SK-N-MC (cell line): Measurements from ENCODE around the gene C17orf67.

Source experiments
- DNase-seq: peaks from one replicate; pipeline ENCODE4 v3.0.0-alpha.2; 2011; ENCODE audit warnings: low read depth, low spot score
- H3K27ac ChIP-seq: fragments of 200-600 bp; sonication (generic); 2 replicates; pipeline ENCODE4 v1.5.1; 2016; ENCODE audit warnings: mixed run types
- H3K36me3 ChIP-seq: fragments of 200-600 bp; sonication (generic); 2 replicates; pipeline ENCODE4 v1.6.1; 2017; ENCODE audit warnings: antibody characterized with exemption, low read length, mixed read lengths; ENCODE audit not compliant: insufficient read depth
- H3K4me3 ChIP-seq: fragments of 200-600 bp; sonication (generic); 2 replicates; pipeline ENCODE4 v1.5.1; 2016
- H3K9ac ChIP-seq: fragments of 200-600 bp; sonication (generic); 2 replicates; pipeline ENCODE4 v1.8.0; 2017; ENCODE audit warnings: mixed run types, mixed read lengths; ENCODE audit not compliant: insufficient read length
- H3K9me3 ChIP-seq: fragments of 200-600 bp; sonication (generic); 2 replicates; pipeline ENCODE4 v1.6.1; 2017; ENCODE audit warnings: low read depth, mild to moderate bottlenecking, antibody characterized with exemption, low read length, moderate library complexity, mixed read lengths
- EZH2 ChIP-seq: fragments of 200-600 bp; sonication (generic); IDR thresholded peaks from one replicate; pipeline ENCODE4 v1.6.1; 2017; ENCODE audit warnings: antibody characterized with exemption
- FOXP2 ChIP-seq: optimal IDR thresholded peaks from 2 replicates; pipeline ENCODE3; 2011; ENCODE audit warnings: mild to moderate bottlenecking, moderate library complexity; ENCODE audit not compliant: insufficient read depth; ENCODE audit errors: extremely low read length, control extremely low read depth
- POLR2AphosphoS5 ChIP-seq: IDR thresholded peaks from 2 replicates; pipeline ENCODE4 v1.6.1; 2012; ENCODE audit warnings: mild to moderate bottlenecking, low read depth, low read length, borderline replicate concordance

Gene C17orf67

GRCh38 chr17:56842577-56842976, 8.9 kb upstream of the C17orf67 start:
- H3K9me3 ChIP-seq, result no peaks in the 10 kb centered on the region
- no peak overlapping the region for H3K9ac ChIP-seq
- no peak overlapping the region for H3K27ac ChIP-seq
- TF ChIP-seq POLR2AphosphoS5, result no peak
- TF ChIP-seq FOXP2, result no peak
- TF ChIP-seq EZH2, result no peak
- no peak for DNase-seq
- H3K36me3 ChIP-seq, result 0 out of 2 replicates have a peak, but pooled peaks cover 5% of the 10 kb centered on the region
- H3K4me3 ChIP-seq, result no peak overlapping the region

- H3K27ac ChIP-seq, result no peak overlapping the region
These were observed 5.0 kb upstream of the C17orf67 start for GRCh38 chr17:56838687-56839086.

GRCh38 chr17:56835264-56835585, 1.5 kb upstream of the C17orf67 start:
- Histone ChIP-seq H3K9me3 (no peaks in the 10 kb centered on the region), H3K4me3 (peak overlapping the region; percentile 93), H3K36me3 (0 out of 2 replicates have a peak, but pooled peaks cover 5% of the 10 kb centered on the region), H3K27ac (no peak overlapping the region), H3K9ac (no peak overlapping the region)
- TF ChIP-seq POLR2AphosphoS5, result no peak
- no peak for TF ChIP-seq FOXP2
- TF ChIP-seq EZH2, result no peak
- no peak for DNase-seq

More at GRCh38 chr17:56838687-56839086, 5.0 kb upstream of the C17orf67 start:
- H3K36me3 ChIP-seq, result 0 out of 2 replicates have a peak, but pooled peaks cover 5% of the 10 kb centered on the region
- no peaks in the 10 kb centered on the region for H3K9me3 ChIP-seq
- no peak for DNase-seq
- H3K4me3 ChIP-seq, result no peak overlapping the region
- no peak overlapping the region for H3K9ac ChIP-seq
- TF ChIP-seq POLR2AphosphoS5 (no peak), FOXP2 (no peak), EZH2 (no peak)

- Histone ChIP-seq H3K9ac (peak overlapping the region; percentile 80), H3K9me3 (no peaks in the 10 kb centered on the region), H3K27ac (no peak overlapping the region), H3K4me3 (peak overlapping the region; percentile 93), H3K36me3 (0 out of 2 replicates have a peak, but pooled peaks cover 5% of the 10 kb centered on the region)
- no peak for TF ChIP-seq POLR2AphosphoS5
- TF ChIP-seq FOXP2, result no peak
- TF ChIP-seq EZH2, result no peak
- DNase-seq, result no peak
These were observed 902 bp upstream of the C17orf67 start for GRCh38 chr17:56834380-56835263.

- Histone ChIP-seq H3K36me3 (0 out of 2 replicates have a peak, but pooled peaks cover 2% of the 10 kb centered on the region), H3K9ac (peak overlapping the region; percentile 60), H3K9me3 (no peaks in the 10 kb centered on the region), H3K27ac (no peak overlapping the region), H3K4me3 (peak overlapping the region; percentile 93)
- TF ChIP-seq POLR2AphosphoS5 (no peak), EZH2 (no peak), FOXP2 (no peak)
- DNase-seq, result no peak
These were observed 487 bp downstream of the C17orf67 start for GRCh38 chr17:56833057-56833808.

GRCh38 chr17:56832446-56832845, 1.3 kb downstream of the C17orf67 start:
- Histone ChIP-seq H3K9me3 (no peaks in the 10 kb centered on the region), H3K27ac (no peak overlapping the region), H3K9ac (no peak overlapping the region), H3K4me3 (peak overlapping the region; percentile 93), H3K36me3 (no peaks in the 10 kb centered on the region)
- no peak for DNase-seq
- no peak for TF ChIP-seq POLR2AphosphoS5
- no peak for TF ChIP-seq FOXP2
- no peak for TF ChIP-seq EZH2

GRCh38 chr17:56831369-56832095, 2.2 kb downstream of the C17orf67 start:
- H3K9ac ChIP-seq, result no peak overlapping the region
- DNase-seq, result no peak
- no peak overlapping the region for H3K4me3 ChIP-seq
- no peaks in the 10 kb centered on the region for H3K36me3 ChIP-seq
- no peak overlapping the region for H3K27ac ChIP-seq
- TF ChIP-seq FOXP2, result no peak
- TF ChIP-seq POLR2AphosphoS5, result no peak
- TF ChIP-seq EZH2, result no peak
- H3K9me3 ChIP-seq, result no peaks in the 10 kb centered on the region

- no peaks in the 10 kb centered on the region for H3K9me3 ChIP-seq
- TF ChIP-seq POLR2AphosphoS5, result no peak
- TF ChIP-seq FOXP2, result no peak
- no peak for TF ChIP-seq EZH2
- DNase-seq, result no peak
- H3K36me3 ChIP-seq, result no peaks in the 10 kb centered on the region
- no peak overlapping the region for H3K27ac ChIP-seq
- H3K9ac ChIP-seq, result no peak overlapping the region
- H3K4me3 ChIP-seq, result no peak overlapping the region
These were observed 2.9 kb downstream of the C17orf67 start for GRCh38 chr17:56830726-56831368.
